Fibroblast of villous mesenchyme (primary cell): Measurements from ENCODE around the gene ARHGAP33. TPM values are rescaled to one million over a fixed set of nuclear protein-coding genes. Genes with fewer than 3 reads are reported as not detected.
"Not testable (repeated sequence)": the region's sequence is repeated elsewhere in the genome, so short reads cannot be mapped to it uniquely, and the experiment has no call there.

ENCODE experiments used
- DNase-seq: peaks from one replicate; pipeline ENCODE4 v3.0.0-alpha.2; 2010; ENCODE audit warnings: low read depth
- H3K4me3 ChIP-seq: 2 replicates; pipeline ENCODE4 v1.5.1; 2011; ENCODE audit warnings: low read depth, mild to moderate bottlenecking, low read length
- total RNA-seq: library from RNA; depleted of rRNA; stranded (reverse); fragments of >200 nt; gene quantifications from 2 replicates; pipeline ENCODE4 v1.2.3, GENCODE V29; 2012
- TF ChIP-seq, protein P1 (sequence below): IDR thresholded peaks from 2 replicates; pipeline ENCODE4 v1.5.1; 2012; ENCODE audit warnings: low read depth, mild to moderate bottlenecking, low read length; ENCODE audit not compliant: insufficient read depth

Gene ARHGAP33
- total RNA-seq, 1 donor: 1.7 TPM

- H3K4me3 ChIP-seq: no peak overlapping the region
- TF ChIP-seq, protein P1, sequence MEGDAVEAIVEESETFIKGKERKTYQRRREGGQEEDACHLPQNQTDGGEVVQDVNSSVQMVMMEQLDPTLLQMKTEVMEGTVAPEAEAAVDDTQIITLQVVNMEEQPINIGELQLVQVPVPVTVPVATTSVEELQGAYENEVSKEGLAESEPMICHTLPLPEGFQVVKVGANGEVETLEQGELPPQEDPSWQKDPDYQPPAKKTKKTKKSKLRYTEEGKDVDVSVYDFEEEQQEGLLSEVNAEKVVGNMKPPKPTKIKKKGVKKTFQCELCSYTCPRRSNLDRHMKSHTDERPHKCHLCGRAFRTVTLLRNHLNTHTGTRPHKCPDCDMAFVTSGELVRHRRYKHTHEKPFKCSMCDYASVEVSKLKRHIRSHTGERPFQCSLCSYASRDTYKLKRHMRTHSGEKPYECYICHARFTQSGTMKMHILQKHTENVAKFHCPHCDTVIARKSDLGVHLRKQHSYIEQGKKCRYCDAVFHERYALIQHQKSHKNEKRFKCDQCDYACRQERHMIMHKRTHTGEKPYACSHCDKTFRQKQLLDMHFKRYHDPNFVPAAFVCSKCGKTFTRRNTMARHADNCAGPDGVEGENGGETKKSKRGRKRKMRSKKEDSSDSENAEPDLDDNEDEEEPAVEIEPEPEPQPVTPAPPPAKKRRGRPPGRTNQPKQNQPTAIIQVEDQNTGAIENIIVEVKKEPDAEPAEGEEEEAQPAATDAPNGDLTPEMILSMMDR: no peak
- DNase-seq: no peak
These were observed 56.7 kb downstream of the ARHGAP33 start for GRCh38 chr19:35832054-35832453.

GRCh38 chr19:35833972-35834371, 58.6 kb downstream of the ARHGAP33 start:
- no peak overlapping the region for H3K4me3 ChIP-seq
- DNase-seq: no peak
- TF ChIP-seq, protein P1: no peak

- not testable (repeated sequence) for H3K4me3 ChIP-seq, DNase-seq
These were observed 60.7 kb downstream of the ARHGAP33 start for GRCh38 chr19:35836096-35836495.

Other genes with a start within 250 kb of the ARHGAP33 start
- under 0.01 TPM in 1 of 2 replicates, not detected in the other for gene SBSN, start 247.3 kb upstream of the ARHGAP33 start, total RNA-seq
- not detected in 2 replicates for gene GAPDHS, start 242.1 kb upstream of the ARHGAP33 start, total RNA-seq
- 77.3 and 81.2 TPM in 2 replicates for gene TMEM147, start 229.9 kb upstream of the ARHGAP33 start, total RNA-seq
- not detected in 2 replicates for gene ATP4A, start 211.9 kb upstream of the ARHGAP33 start, total RNA-seq
- gene PMIS2, start 189.4 kb upstream of the ARHGAP33 start, total RNA-seq: not detected in 2 replicates
- gene HAUS5, start 162.8 kb upstream of the ARHGAP33 start, total RNA-seq: 6.5 and 6.8 TPM in 2 replicates
- gene RBM42, start 146.5 kb upstream of the ARHGAP33 start, total RNA-seq: 41.0 and 54.1 TPM in 2 replicates
- under 0.01 and 0.86 TPM in 2 replicates for gene ETV2, start 133.8 kb upstream of the ARHGAP33 start, total RNA-seq
- 165 and 215 TPM in 2 replicates for gene COX6B1, start 127.2 kb upstream of the ARHGAP33 start, total RNA-seq
- gene UPK1A, start 109.0 kb upstream of the ARHGAP33 start, total RNA-seq: not detected in 2 replicates
- gene ZBTB32, start 71.0 kb upstream of the ARHGAP33 start, total RNA-seq: not detected in 2 replicates
- gene KMT2B, start 57.6 kb upstream of the ARHGAP33 start, total RNA-seq: 5.6 and 7.4 TPM in 2 replicates
- gene IGFLR1, start 33.1 kb upstream of the ARHGAP33 start, total RNA-seq: 0.43 and 0.64 TPM in 2 replicates
- gene U2AF1L4, start 30.1 kb upstream of the ARHGAP33 start, total RNA-seq: 4.7 and 5.8 TPM in 2 replicates
- gene PSENEN, start 29.9 kb upstream of the ARHGAP33 start, total RNA-seq: 14.7 and 18.7 TPM in 2 replicates
- 13.8 and 14.2 TPM in 2 replicates for gene LIN37, start 27.0 kb upstream of the ARHGAP33 start, total RNA-seq
- gene HSPB6, start 18.5 kb upstream of the ARHGAP33 start, total RNA-seq: 20.7 and 44.8 TPM in 2 replicates
- gene PROSER3, start 17.4 kb upstream of the ARHGAP33 start, total RNA-seq: 8.7 and 9.5 TPM in 2 replicates
- gene PRODH2, start 37.3 kb downstream of the ARHGAP33 start, total RNA-seq: not detected in 2 replicates
- not detected in 2 replicates for gene NPHS1, start 76.9 kb downstream of the ARHGAP33 start, total RNA-seq
- under 0.01 TPM in 1 of 2 replicates, not detected in the other for gene KIRREL2, start 81.3 kb downstream of the ARHGAP33 start, total RNA-seq
- gene APLP1, start 93.0 kb downstream of the ARHGAP33 start, total RNA-seq: 3.5 and 4.2 TPM in 2 replicates
- 3.0 and 3.5 TPM in 2 replicates for gene NFKBID, start 125.0 kb downstream of the ARHGAP33 start, total RNA-seq
- gene HCST, start 127.0 kb downstream of the ARHGAP33 start, total RNA-seq: 0.43 and 0.64 TPM in 2 replicates
- not detected in 2 replicates for gene TYROBP, start 132.7 kb downstream of the ARHGAP33 start, total RNA-seq
- 3.5 and 6.8 TPM in 2 replicates for gene LRFN3, start 160.8 kb downstream of the ARHGAP33 start, total RNA-seq
- gene SDHAF1, start 219.6 kb downstream of the ARHGAP33 start, total RNA-seq: 12.5 and 15.5 TPM in 2 replicates
- gene SYNE4, start 233.2 kb downstream of the ARHGAP33 start, total RNA-seq: 0.32 TPM in 1 of 2 replicates, not detected in the other
- 14.2 and 16.8 TPM in 2 replicates for gene ALKBH6, start 238.6 kb downstream of the ARHGAP33 start, total RNA-seq